H1 (cell line): Measurements from ENCODE around the gene TLL1.

ENCODE experiments used
- ATF2 ChIP-seq: IDR thresholded peaks from 2 replicates; pipeline ENCODE4 v1.6.1; 2012; ENCODE audit warnings: low read length, inconsistent platforms
- BRCA1 ChIP-seq: IDR thresholded peaks from 2 replicates; pipeline ENCODE4 v1.6.1; 2012; ENCODE audit warnings: low read depth, low read length, improper control_type of control experiment
- EP300 ChIP-seq, 2 experiments: IDR thresholded peaks; 1 replicate in 1 of 2; 2 replicates in 1 of 2; pipeline ENCODE4 v1.6.1; 2011 to 2012; ENCODE audit warnings: low read depth in 2 of 2, low read length in 2 of 2, mild to moderate bottlenecking in 2 of 2, borderline replicate concordance in 1 of 2, inconsistent platforms in 1 of 2, moderate library complexity in 1 of 2
- POLR2A ChIP-seq, 2 experiments: IDR thresholded peaks; 1 replicate in 1 of 2; 2 replicates in 1 of 2; pipeline ENCODE4 v1.6.1; 2011; ENCODE audit warnings: low read depth in 2 of 2, low read length in 2 of 2, mild to moderate bottlenecking in 2 of 2; ENCODE audit errors: control extremely low read depth in 1 of 2
- POLR2AphosphoS5 ChIP-seq: IDR thresholded peaks from 2 replicates; pipeline ENCODE4 v1.6.1; 2011; ENCODE audit warnings: low read depth, low read length
- TAF1 ChIP-seq: IDR thresholded peaks from 2 replicates; pipeline ENCODE4 v1.6.1; 2011; ENCODE audit warnings: mild to moderate bottlenecking, low read depth, low read length
- TCF12 ChIP-seq: IDR thresholded peaks from 2 replicates; pipeline ENCODE4 v1.6.1; 2011; ENCODE audit warnings: low read depth, mild to moderate bottlenecking, low read length
- TF ChIP-seq, protein P1 (sequence below): IDR thresholded peaks from 2 replicates; pipeline ENCODE4 v1.6.1; 2011; ENCODE audit warnings: low read length, improper control_type of control experiment
- TF ChIP-seq, protein P2 (sequence below), 3 experiments: IDR thresholded peaks; 1 replicate in 2 of 3; 2 replicates in 1 of 3; pipeline versions ENCODE4 v1.5.1 to v1.6.1; 2011; ENCODE audit warnings: low read length in 3 of 3, mild to moderate bottlenecking in 3 of 3, inconsistent platforms in 2 of 3, low read depth in 1 of 3, moderate library complexity in 1 of 3; ENCODE audit not compliant: insufficient read depth in 1 of 3; ENCODE audit errors: control extremely low read depth in 1 of 3

GRCh38 chr4:166019441-166020220 is 146.6 kb downstream of the TLL1 start:
- TF ChIP-seq POLR2AphosphoS5 = no peak
- no peak for TF ChIP-seq EP300 (IDR thresholded peaks at IDR 0.05; ENCODE audit: borderline replicate concordance in 1 of 2, low read depth in 2 of 2, low read length in 2 of 2)
- TF ChIP-seq, protein P1, sequence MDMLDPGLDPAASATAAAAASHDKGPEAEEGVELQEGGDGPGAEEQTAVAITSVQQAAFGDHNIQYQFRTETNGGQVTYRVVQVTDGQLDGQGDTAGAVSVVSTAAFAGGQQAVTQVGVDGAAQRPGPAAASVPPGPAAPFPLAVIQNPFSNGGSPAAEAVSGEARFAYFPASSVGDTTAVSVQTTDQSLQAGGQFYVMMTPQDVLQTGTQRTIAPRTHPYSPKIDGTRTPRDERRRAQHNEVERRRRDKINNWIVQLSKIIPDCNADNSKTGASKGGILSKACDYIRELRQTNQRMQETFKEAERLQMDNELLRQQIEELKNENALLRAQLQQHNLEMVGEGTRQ = no peak
- no peak for TF ChIP-seq TAF1
- TF ChIP-seq, protein P2, sequence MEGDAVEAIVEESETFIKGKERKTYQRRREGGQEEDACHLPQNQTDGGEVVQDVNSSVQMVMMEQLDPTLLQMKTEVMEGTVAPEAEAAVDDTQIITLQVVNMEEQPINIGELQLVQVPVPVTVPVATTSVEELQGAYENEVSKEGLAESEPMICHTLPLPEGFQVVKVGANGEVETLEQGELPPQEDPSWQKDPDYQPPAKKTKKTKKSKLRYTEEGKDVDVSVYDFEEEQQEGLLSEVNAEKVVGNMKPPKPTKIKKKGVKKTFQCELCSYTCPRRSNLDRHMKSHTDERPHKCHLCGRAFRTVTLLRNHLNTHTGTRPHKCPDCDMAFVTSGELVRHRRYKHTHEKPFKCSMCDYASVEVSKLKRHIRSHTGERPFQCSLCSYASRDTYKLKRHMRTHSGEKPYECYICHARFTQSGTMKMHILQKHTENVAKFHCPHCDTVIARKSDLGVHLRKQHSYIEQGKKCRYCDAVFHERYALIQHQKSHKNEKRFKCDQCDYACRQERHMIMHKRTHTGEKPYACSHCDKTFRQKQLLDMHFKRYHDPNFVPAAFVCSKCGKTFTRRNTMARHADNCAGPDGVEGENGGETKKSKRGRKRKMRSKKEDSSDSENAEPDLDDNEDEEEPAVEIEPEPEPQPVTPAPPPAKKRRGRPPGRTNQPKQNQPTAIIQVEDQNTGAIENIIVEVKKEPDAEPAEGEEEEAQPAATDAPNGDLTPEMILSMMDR (IDR thresholded peaks at IDR 0.05; ENCODE audit: control extremely low read depth in 1 of 3, insufficient read depth in 1 of 3, low read depth in 1 of 3, low read length in 3 of 3) = no peak
- TF ChIP-seq ATF2 = no peak
- no peak for TF ChIP-seq POLR2A (IDR thresholded peaks at IDR 0.05; ENCODE audit: control extremely low read depth in 1 of 2, low read depth in 2 of 2, low read length in 2 of 2)
- no peak for TF ChIP-seq BRCA1
- no peak for TF ChIP-seq TCF12
